HepG2 (cell line): Measurements from ENCODE around the gene CARS2. TPM values are rescaled to one million over a fixed set of nuclear protein-coding genes. Genes with fewer than 3 reads are reported as not detected.

ENCODE experiments used
- ATAC-seq: fragments of 200-7000 bp; cut with Tn5 transposase; 3 replicates; pipeline ENCODE4 v1.9.1; 2020; ENCODE audit warnings: mild to moderate bottlenecking, moderate library complexity
- BruUV-seq: library from RNA; stranded (reverse); fragments of 400-500 nt; replicated peaks from 2 replicates; lab custom pipeline; 2021; lab: Mats Ljungman, UMichigan
- CTCF ChIA-PET: fragments of 300-600 bp; formaldehyde crosslinking; extraction: SDS; loops from one replicate; lab custom pipeline; 2021; ENCODE audit warnings: low total read pairs, inconsistent platforms, low intra/inter-chr PET ratio; lab: Yijun Ruan, JAX
- POLR2A ChIA-PET: fragments of 350-600 bp; sonication (Branson Sonifier 250); formaldehyde crosslinking; loops from one replicate; lab custom pipeline; 2020; ENCODE audit warnings: antibody characterized with exemption, inconsistent platforms; lab: Yijun Ruan, JAX
- DNase-seq: peaks from one replicate; pipeline ENCODE4 v3.0.0-alpha.2; 2015; ENCODE audit warnings: low spot score
- FAIRE-seq: peaks from 3 replicates; lab custom pipeline; 2011; peaks lifted over from hg19 to GRCh38; lab: Jason Lieb, UNC
- H2AFZ ChIP-seq: one replicate; pipeline ENCODE4 v1.6.1; 2011; ENCODE audit warnings: low read length, inconsistent platforms
- H3K27ac ChIP-seq: fragments of 300-600 bp; 3 replicates; pipeline ENCODE4 v1.8.0; 2011; ENCODE audit warnings: mixed run types, mild to moderate bottlenecking, mixed read lengths, low read length, inconsistent platforms; ENCODE audit not compliant: insufficient read depth; ENCODE audit errors: extremely low read length
- H3K27me3 ChIP-seq, 2 experiments: fragments of 200-600 bp in 1 of 2; 2 replicates in 1 of 2; 3 replicates in 1 of 2; pipeline versions ENCODE4 v1.6.0 to v1.8.0; 2011; ENCODE audit warnings: low read length in 2 of 2, mild to moderate bottlenecking in 2 of 2, moderate library complexity in 2 of 2, inconsistent platforms in 1 of 2; ENCODE audit not compliant: insufficient read depth in 2 of 2, control insufficient read depth in 1 of 2
- H3K36me3 ChIP-seq, 2 experiments: fragments of 200-600 bp in 1 of 2; replicated peaks in 1 of 2; 2 replicates in 1 of 2; 3 replicates in 1 of 2; pipeline versions ENCODE4 v1.5.1 to v1.8.0; 2011; ENCODE audit warnings: low read length in 2 of 2, inconsistent platforms in 1 of 2; ENCODE audit not compliant: insufficient read depth in 2 of 2, control insufficient read depth in 1 of 2
- H3K4me1 ChIP-seq: 2 replicates; pipeline ENCODE4 v1.5.1; 2012; ENCODE audit warnings: low read length, inconsistent platforms; ENCODE audit not compliant: insufficient read depth
- H3K4me2 ChIP-seq: 2 replicates; pipeline ENCODE4 v1.6.0; 2011; ENCODE audit warnings: low read depth, low read length, inconsistent platforms
- H3K4me3 ChIP-seq, 3 experiments: fragments of 200-600 bp in 1 of 3; sonication (generic), shearing (Covaris generic) in 1 of 3; replicated peaks in 1 of 3; 2 replicates each; pipeline ENCODE4 v1.5.1; 2011 to 2016; ENCODE audit warnings: low read length in 3 of 3, inconsistent platforms in 2 of 3, low read depth in 2 of 3, mild to moderate bottlenecking in 2 of 3, control low read depth in 1 of 3, mixed read lengths in 1 of 3; ENCODE audit not compliant: insufficient read depth in 1 of 3
- H3K79me2 ChIP-seq: one replicate; pipeline ENCODE4 v1.6.1; 2011; ENCODE audit warnings: low read length, inconsistent platforms; ENCODE audit not compliant: insufficient read depth
- H3K9ac ChIP-seq: 2 replicates; pipeline ENCODE4 v1.6.0; 2011; ENCODE audit warnings: mild to moderate bottlenecking, low read depth, low read length, inconsistent platforms; ENCODE audit not compliant: insufficient read depth
- H3K9me3 ChIP-seq: 2 replicates; pipeline ENCODE4 v1.5.1; 2012; ENCODE audit warnings: mild to moderate bottlenecking, low read length
- H4K20me1 ChIP-seq: 2 replicates; pipeline ENCODE4 v1.6.0; 2011; ENCODE audit warnings: inconsistent platforms, mild to moderate bottlenecking, low read length, moderate library complexity; ENCODE audit not compliant: insufficient read depth
- CENPX ChIP-seq: sonication (generic); formaldehyde crosslinking; IDR thresholded peaks from 2 replicates; pipeline ENCODE4 v1.9.0; 2021; ENCODE audit warnings: mild to moderate bottlenecking, missing genetic modification reagents, moderate library complexity
- GATA4 ChIP-seq: sonication (generic); IDR thresholded peaks from 2 replicates; pipeline ENCODE4 v1.6.1; 2016; ENCODE audit warnings: antibody characterized with exemption, low read depth, borderline replicate concordance
- IKZF4 ChIP-seq: sonication (generic); formaldehyde crosslinking; IDR thresholded peaks from 2 replicates; pipeline ENCODE4 v1.5.1; 2020; ENCODE audit warnings: borderline replicate concordance, mild to moderate bottlenecking, low read depth, missing genetic modification reagents; ENCODE audit errors: not compliant biosample characterization
- MED13 ChIP-seq: sonication (generic); formaldehyde crosslinking; IDR thresholded peaks from 2 replicates; pipeline ENCODE4 v1.5.0; 2020; ENCODE audit warnings: missing genetic modification reagents
- PPARG ChIP-seq: conservative IDR thresholded peaks from 2 replicates; pipeline ENCODE4 v1.6.1; 2016; ENCODE audit warnings: missing biosample characterization, missing genetic modification reagents
- RBM22 ChIP-seq: fragments of 200-400 bp; formaldehyde crosslinking; optimal IDR thresholded peaks from 2 replicates; pipeline ENCODE3; 2017; ENCODE audit warnings: mild to moderate bottlenecking, low read length, moderate library complexity
- RORA ChIP-seq: sonication (generic); formaldehyde crosslinking; IDR thresholded peaks from 2 replicates; pipeline ENCODE4 v1.5.0; 2020; ENCODE audit warnings: mild to moderate bottlenecking, missing genetic modification reagents, moderate library complexity
- RXRA ChIP-seq: sonication (generic); formaldehyde crosslinking; IDR thresholded peaks from 2 replicates; pipeline ENCODE4 v1.5.1; 2020; ENCODE audit warnings: missing genetic modification reagents
- STAT5B ChIP-seq: sonication (generic); formaldehyde crosslinking; IDR thresholded peaks from 2 replicates; pipeline ENCODE4 v1.4.0; 2020; ENCODE audit warnings: missing genetic modification reagents
- TBX2 ChIP-seq: sonication (generic); formaldehyde crosslinking; IDR thresholded peaks from 2 replicates; pipeline ENCODE4 v1.5.0; 2020; ENCODE audit warnings: missing genetic modification reagents, mild to moderate bottlenecking, borderline replicate concordance
- TMF1 ChIP-seq: sonication (generic); formaldehyde crosslinking; IDR thresholded peaks from 2 replicates; pipeline ENCODE4 v1.8.1; 2022; ENCODE audit warnings: low read depth, missing genetic modification reagents
- ZNF460 ChIP-seq: sonication (generic); formaldehyde crosslinking; IDR thresholded peaks from 2 replicates; pipeline ENCODE4 v1.5.1; 2020; ENCODE audit warnings: missing genetic modification reagents, mild to moderate bottlenecking, borderline replicate concordance
- ZNF782 ChIP-seq: sonication (generic); formaldehyde crosslinking; IDR thresholded peaks from 2 replicates; pipeline ENCODE4 v1.4.0; 2020; ENCODE audit warnings: missing genetic modification reagents, mild to moderate bottlenecking, borderline replicate concordance
- WGBS: methylation state at CpG from one replicate; pipeline ENCODE4 v1.1.6; 2017; ENCODE audit warnings: low lambda C conversion rate; 5-methylcytosine and 5-hydroxymethylcytosine counted together
- in situ Hi-C: cut with HindIII; loops from 2 replicates; pipeline ENCODE4 v1.10.0; 2017; ENCODE audit warnings: low pct_unique_long_range_greater_than_20kb; ENCODE audit not compliant: extremely low pct_ligation_motif_present
- intact Hi-C: fragments of 100-400 bp; cut with micrococcal nuclease; formaldehyde crosslinking; loops from one replicate; pipeline ENCODE4 v1.10.0; 2022; ENCODE audit not compliant: unreplicated experiment
- polyA plus RNA-seq, 8 experiments: library from polyadenylated mRNA; depleted of rRNA in 3 of 8; stranded (reverse) in 7 of 8; unstranded in 1 of 8; fragments of >200 nt; fragmentation: Illumina TruSeq in 4 of 8; extraction: Trizol in 4 of 8; gene quantifications; 2 replicates each; pipeline versions ENCODE4 v1.2.1 to v1.2.3, GENCODE V29; 2011 to 2016; ENCODE audit warnings: low read depth in 4 of 8, missing spikeins in 1 of 8, mixed read lengths in 1 of 8; ENCODE audit not compliant: insufficient read depth in 1 of 8
- total RNA-seq, 5 experiments: library from RNA; depleted of rRNA; stranded (reverse); fragments of >200 nt; fragmentation: Illumina TruSeq; extraction: Trizol; gene quantifications; 2 replicates each; pipeline ENCODE4 v1.2.3, GENCODE V29; 2016; ENCODE audit warnings: low read depth in 1 of 5
- TF ChIP-seq, protein P1 (sequence below): IDR thresholded peaks from 2 replicates; pipeline ENCODE4 v1.6.1; 2016; ENCODE audit warnings: low read depth, control low read depth
- TF ChIP-seq, protein P2 (sequence below): sonication (generic); formaldehyde crosslinking; IDR thresholded peaks from 2 replicates; pipeline ENCODE4 v1.5.0; 2020; ENCODE audit warnings: mild to moderate bottlenecking, missing genetic modification reagents

CARS2 gene
- total and polyA plus RNA-seq, 2 of the 13 experiments (the other 11 are each of a cell fraction or from before 2014, with no cell fraction given), result 41.1 to 59.3 TPM

DNA sequence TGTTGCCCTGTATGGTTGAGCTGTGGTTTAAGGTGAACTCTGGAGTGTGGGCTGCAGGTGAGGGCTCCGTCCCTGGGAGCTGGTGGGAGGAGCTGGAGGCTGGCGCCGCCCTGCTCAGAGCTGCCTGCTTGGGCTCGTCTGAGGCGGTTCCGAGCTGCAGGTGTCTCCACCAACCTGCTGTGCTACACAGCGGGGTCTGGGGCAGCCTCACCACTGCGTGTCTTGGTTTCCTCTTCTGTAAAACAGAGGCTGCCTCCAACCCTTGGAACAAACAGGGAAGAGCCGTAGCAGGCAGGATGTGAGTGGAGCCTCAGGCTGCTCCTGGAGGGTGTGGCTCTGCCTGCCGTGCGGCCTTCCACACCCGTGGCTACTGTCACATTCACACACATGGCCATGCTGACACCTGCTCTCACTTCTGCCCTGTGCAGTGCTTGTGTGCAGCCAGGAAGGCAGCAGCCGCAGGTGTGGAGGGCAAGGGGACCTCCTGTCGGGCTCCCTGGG lies 69.2 kb downstream of the CARS2 start:
- H3K4me2 ChIP-seq, result no peak overlapping the region
- H3K4me1 ChIP-seq, result no peaks in the 10 kb centered on the region
- H4K20me1 ChIP-seq, result peaks cover 4% of the 10 kb centered on the region
- no peak overlapping the region for H3K9ac ChIP-seq
- H3K36me3 ChIP-seq, result peaks cover 27 to 72% of the 10 kb centered on the region in 2 experiments
- TF ChIP-seq ZNF782 (CRISPR knock-in tag) (no peak), RXRA (CRISPR knock-in tag) (no peak), RBM22 (peak; percentile 76), RORA (CRISPR knock-in tag) (no peak), ZNF460 (no peak)
- TF ChIP-seq, protein P1, sequence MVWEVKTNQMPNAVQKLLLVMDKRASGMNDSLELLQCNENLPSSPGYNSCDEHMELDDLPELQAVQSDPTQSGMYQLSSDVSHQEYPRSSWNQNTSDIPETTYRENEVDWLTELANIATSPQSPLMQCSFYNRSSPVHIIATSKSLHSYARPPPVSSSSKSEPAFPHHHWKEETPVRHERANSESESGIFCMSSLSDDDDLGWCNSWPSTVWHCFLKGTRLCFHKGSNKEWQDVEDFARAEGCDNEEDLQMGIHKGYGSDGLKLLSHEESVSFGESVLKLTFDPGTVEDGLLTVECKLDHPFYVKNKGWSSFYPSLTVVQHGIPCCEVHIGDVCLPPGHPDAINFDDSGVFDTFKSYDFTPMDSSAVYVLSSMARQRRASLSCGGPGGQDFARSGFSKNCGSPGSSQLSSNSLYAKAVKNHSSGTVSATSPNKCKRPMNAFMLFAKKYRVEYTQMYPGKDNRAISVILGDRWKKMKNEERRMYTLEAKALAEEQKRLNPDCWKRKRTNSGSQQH (CRISPR knock-in tag), result no peak
- no peak; the same call in 2 of the 3 replicates for ATAC-seq
- no peak overlapping the region for H3K27ac ChIP-seq
- H2AFZ ChIP-seq, result no peak overlapping the region
- no peak overlapping the region for H3K4me3 ChIP-seq
- CTCF ChIA-PET, result no interaction called here
- WGBS, result 100% methylated on average over 9 of the region's 14 CpGs
- no peak for DNase-seq
- no peaks in the 10 kb centered on the region; a peak in 1 of 5 replicates for H3K27me3 ChIP-seq
- no peaks in the 10 kb centered on the region for H3K9me3 ChIP-seq
- no TSS peak for BruUV-seq
- peaks cover 8% of the 10 kb centered on the region for H3K79me2 ChIP-seq
- no peak for FAIRE-seq
- POLR2A ChIA-PET, result no interaction called here
- intact Hi-C loops, result no loop called here
- in situ Hi-C loops, result no loop called here

DNA sequence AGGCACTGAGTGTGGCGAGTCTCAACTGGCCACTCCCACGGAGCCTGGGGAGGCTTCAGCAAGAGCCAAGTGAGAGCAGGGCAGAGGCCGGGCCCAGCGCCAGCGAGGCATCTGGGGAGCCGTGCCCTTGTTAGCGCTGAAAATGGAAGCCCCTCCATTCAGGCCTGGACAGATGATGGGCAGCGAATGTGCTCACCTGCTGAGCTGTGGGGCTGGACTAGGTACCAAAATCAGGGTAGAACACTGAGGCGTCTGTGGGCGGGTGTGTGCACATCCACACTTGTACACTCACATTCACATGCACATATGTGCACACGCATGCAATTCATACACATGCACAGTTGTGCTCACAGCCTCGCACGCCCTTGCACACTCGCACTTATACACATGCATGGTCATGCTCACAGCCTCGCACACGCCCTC lies 69.9 kb downstream of the CARS2 start:
- FAIRE-seq (no peak), DNase-seq (no peak), ATAC-seq (no peak)
- no peak overlapping the region for H3K4me3 ChIP-seq
- intact Hi-C loops (no loop called here), in situ Hi-C loops (no loop called here)
- no TSS peak for BruUV-seq
- no peaks in the 10 kb centered on the region for H3K4me1 ChIP-seq
- WGBS, result 94% methylated on average over 16 of the region's 16 CpGs
- no peak overlapping the region for H3K27ac ChIP-seq
- ChIA-PET POLR2A (no interaction called here), CTCF (no interaction called here)
- peaks cover 15% of the 10 kb centered on the region for H3K79me2 ChIP-seq
- H3K27me3 ChIP-seq, result no peaks in the 10 kb centered on the region; a peak in 1 of 5 replicates
- no peak overlapping the region for H3K4me2 ChIP-seq
- peaks cover 26 to 73% of the 10 kb centered on the region in 2 experiments for H3K36me3 ChIP-seq
- no peaks in the 10 kb centered on the region for H3K9me3 ChIP-seq
- TF ChIP-seq MED13 (CRISPR knock-in tag) (no peak), STAT5B (CRISPR knock-in tag) (no peak), PPARG (CRISPR knock-in tag) (no peak), TMF1 (CRISPR knock-in tag) (no peak), GATA4 (no peak), IKZF4 (no peak), CENPX (CRISPR knock-in tag) (no peak), TBX2 (CRISPR knock-in tag) (no peak)
- TF ChIP-seq, protein P2, sequence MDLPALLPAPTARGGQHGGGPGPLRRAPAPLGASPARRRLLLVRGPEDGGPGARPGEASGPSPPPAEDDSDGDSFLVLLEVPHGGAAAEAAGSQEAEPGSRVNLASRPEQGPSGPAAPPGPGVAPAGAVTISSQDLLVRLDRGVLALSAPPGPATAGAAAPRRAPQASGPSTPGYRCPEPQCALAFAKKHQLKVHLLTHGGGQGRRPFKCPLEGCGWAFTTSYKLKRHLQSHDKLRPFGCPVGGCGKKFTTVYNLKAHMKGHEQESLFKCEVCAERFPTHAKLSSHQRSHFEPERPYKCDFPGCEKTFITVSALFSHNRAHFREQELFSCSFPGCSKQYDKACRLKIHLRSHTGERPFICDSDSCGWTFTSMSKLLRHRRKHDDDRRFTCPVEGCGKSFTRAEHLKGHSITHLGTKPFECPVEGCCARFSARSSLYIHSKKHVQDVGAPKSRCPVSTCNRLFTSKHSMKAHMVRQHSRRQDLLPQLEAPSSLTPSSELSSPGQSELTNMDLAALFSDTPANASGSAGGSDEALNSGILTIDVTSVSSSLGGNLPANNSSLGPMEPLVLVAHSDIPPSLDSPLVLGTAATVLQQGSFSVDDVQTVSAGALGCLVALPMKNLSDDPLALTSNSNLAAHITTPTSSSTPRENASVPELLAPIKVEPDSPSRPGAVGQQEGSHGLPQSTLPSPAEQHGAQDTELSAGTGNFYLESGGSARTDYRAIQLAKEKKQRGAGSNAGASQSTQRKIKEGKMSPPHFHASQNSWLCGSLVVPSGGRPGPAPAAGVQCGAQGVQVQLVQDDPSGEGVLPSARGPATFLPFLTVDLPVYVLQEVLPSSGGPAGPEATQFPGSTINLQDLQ (CRISPR knock-in tag), result no peak
- peaks cover 4% of the 10 kb centered on the region for H4K20me1 ChIP-seq
- H3K9ac ChIP-seq, result no peak overlapping the region
- no peak overlapping the region for H2AFZ ChIP-seq
